Muscle layer of duodenum (tissue), 2 donors: ENCODE measurements around the gene RNASE4.
"Not testable (repeated sequence)": the region's sequence is repeated elsewhere in the genome, so short reads cannot be mapped to it uniquely, and the experiment has no call there.

Experiments used
- H3K27ac ChIP-seq: one replicate; pipeline ENCODE4 v1.7.0; 2013; ENCODE audit warnings: mild to moderate bottlenecking, low read length
- H3K27me3 ChIP-seq: one replicate; pipeline ENCODE4 v1.7.0; 2013; ENCODE audit warnings: low read depth, mild to moderate bottlenecking, control low read depth, low read length
- H3K36me3 ChIP-seq, 2 donors: one replicate each; pipeline ENCODE4 v1.7.0; 2013; ENCODE audit warnings: low read length in 2 of 2, control low read depth in 1 of 2, mild to moderate bottlenecking in 1 of 2; ENCODE audit not compliant: insufficient read depth in 2 of 2, control insufficient read depth in 1 of 2
- H3K4me1 ChIP-seq, 2 donors: one replicate each; pipeline ENCODE4 v1.7.0; 2013; ENCODE audit warnings: low read length in 2 of 2, mild to moderate bottlenecking in 2 of 2, control low read depth in 1 of 2, moderate library complexity in 1 of 2; ENCODE audit not compliant: insufficient read depth in 2 of 2, control insufficient read depth in 1 of 2
- H3K4me3 ChIP-seq, 2 donors: one replicate each; pipeline ENCODE4 v1.7.0; 2013; ENCODE audit warnings: low read length in 2 of 2, low read depth in 1 of 2, mild to moderate bottlenecking in 1 of 2
- H3K9me3 ChIP-seq, 2 donors: one replicate each; pipeline ENCODE4 v1.7.0; 2013; ENCODE audit warnings: low read length in 2 of 2, control low read depth in 1 of 2, mild to moderate bottlenecking in 1 of 2; ENCODE audit not compliant: control insufficient read depth in 1 of 2
- donor health status: healthy.

RNASE4 gene

DNA sequence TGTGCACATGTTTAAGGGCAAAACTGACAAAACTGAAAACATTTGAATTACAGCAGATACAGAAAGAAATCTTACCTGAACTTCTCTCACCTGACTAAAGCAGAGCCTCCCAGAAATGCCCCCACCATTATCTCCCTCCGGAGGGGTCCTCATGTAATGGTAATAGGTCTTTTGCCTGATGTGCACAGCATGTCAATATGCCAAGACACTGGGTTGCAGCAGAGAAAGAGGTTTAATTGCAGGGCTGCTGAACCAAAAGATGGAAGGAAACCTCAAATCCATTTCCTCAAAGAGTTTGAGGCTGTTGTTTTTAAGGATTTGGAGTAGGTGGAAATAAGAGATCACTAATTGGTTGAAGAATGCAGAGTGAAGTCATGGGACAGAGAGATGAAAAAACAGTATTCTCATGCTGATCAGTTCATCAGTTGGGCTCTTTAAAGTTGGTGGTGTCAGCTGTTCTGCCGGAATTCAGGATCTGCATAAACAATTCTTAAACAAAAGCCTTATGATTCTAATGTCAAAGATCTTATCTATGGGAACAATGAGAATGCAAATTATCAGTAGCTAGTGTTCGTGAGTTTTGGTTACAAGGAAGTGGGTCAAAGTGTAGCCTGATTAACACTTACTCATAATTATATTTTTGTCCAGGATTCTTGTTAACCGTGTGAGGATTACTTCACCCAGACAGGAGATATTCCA, 22.4 kb downstream of the RNASE4 start:
- Histone ChIP-seq H3K27ac (no peak overlapping the region), H3K9me3 (no peaks in the 10 kb centered on the region)

GRCh38 chr14:20707622-20708021, 23.3 kb downstream of the RNASE4 start:
- no peaks in the 10 kb centered on the region for H3K27me3 ChIP-seq
- H3K4me3 ChIP-seq, result no peak overlapping the region
- no peaks in the 10 kb centered on the region for H3K36me3 ChIP-seq
- H3K9me3 ChIP-seq, result no peaks in the 10 kb centered on the region
- no peaks in the 10 kb centered on the region for H3K4me1 ChIP-seq
- no peak overlapping the region for H3K27ac ChIP-seq

More for the DNA sequence above, 22.4 kb downstream of the RNASE4 start:
- Histone ChIP-seq H3K27me3 (no peaks in the 10 kb centered on the region), H3K36me3 (no peaks in the 10 kb centered on the region), H3K4me3 (no peak overlapping the region), H3K4me1 (no peaks in the 10 kb centered on the region)

- Histone ChIP-seq H3K36me3 (no peaks in the 10 kb centered on the region), H3K27ac (no peak overlapping the region), H3K9me3 (no peaks in the 10 kb centered on the region), H3K4me1 (no peaks in the 10 kb centered on the region), H3K27me3 (no peaks in the 10 kb centered on the region), H3K4me3 (no peak overlapping the region)
These were observed 26.9 kb downstream of the RNASE4 start for GRCh38 chr14:20711261-20711660.

- Histone ChIP-seq H3K27ac (no peak overlapping the region), H3K4me1 (no peaks in the 10 kb centered on the region), H3K4me3 (no peak overlapping the region), H3K27me3 (no peaks in the 10 kb centered on the region), H3K36me3 (no peaks in the 10 kb centered on the region), H3K9me3 (no peaks in the 10 kb centered on the region)
These were observed 27.3 kb downstream of the RNASE4 start for GRCh38 chr14:20711685-20712084.

GRCh38 chr14:20712904-20713303, 28.5 kb downstream of the RNASE4 start:
- Histone ChIP-seq H3K4me1 (no peaks in the 10 kb centered on the region), H3K27ac (no peak overlapping the region), H3K4me3 (no peak overlapping the region)

DNA sequence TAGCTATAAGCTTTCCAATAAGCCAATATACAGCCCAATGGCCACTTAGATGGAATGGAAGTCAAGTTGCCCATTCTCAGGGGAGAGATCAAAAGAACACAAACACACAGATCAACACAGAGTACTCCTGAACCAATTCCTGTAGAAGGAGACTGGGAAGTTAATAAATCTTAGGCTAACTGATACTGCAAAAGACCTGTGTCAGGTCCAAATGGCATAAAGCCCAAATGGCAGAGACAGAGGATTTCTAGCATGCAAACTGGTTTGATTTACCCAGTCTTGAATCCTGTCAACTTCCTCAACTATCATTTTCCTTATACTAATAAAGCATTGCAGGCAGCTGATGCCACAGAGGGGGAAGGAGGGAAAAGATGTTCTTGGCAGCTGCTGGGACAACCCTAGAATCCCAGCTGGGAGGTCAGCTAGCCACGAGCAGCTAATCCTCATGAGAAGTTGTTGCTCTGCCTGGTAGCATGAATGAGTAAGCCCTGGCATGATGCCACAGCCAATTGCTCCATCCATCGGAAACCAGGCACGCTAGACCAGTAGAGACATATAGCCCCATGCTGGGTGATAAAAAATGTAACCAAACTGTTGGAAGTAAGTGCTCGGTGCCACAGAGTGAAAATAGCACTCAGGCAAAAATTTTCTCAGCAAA, 30.4 kb downstream of the RNASE4 start:
- peak overlapping the region; percentile 73 for H3K27ac ChIP-seq

More at GRCh38 chr14:20712904-20713303, 28.5 kb downstream of the RNASE4 start:
- Histone ChIP-seq H3K9me3 (no peaks in the 10 kb centered on the region), H3K36me3 (no peaks in the 10 kb centered on the region), H3K27me3 (no peaks in the 10 kb centered on the region)

GRCh38 chr14:20719777-20720176, 35.4 kb downstream of the RNASE4 start:
- no peaks in the 10 kb centered on the region for H3K9me3 ChIP-seq
- no peak overlapping the region for H3K4me3 ChIP-seq
- no peaks in the 10 kb centered on the region for H3K4me1 ChIP-seq
- no peak overlapping the region for H3K27ac ChIP-seq
- H3K36me3 ChIP-seq, result no peaks in the 10 kb centered on the region
- H3K27me3 ChIP-seq, result peaks cover 1% of the 10 kb centered on the region

More for the DNA sequence above, 30.4 kb downstream of the RNASE4 start:
- no peaks in the 10 kb centered on the region for H3K4me1 ChIP-seq
- no peaks in the 10 kb centered on the region for H3K9me3 ChIP-seq
- no peaks in the 10 kb centered on the region for H3K36me3 ChIP-seq
- H3K4me3 ChIP-seq, result no peak overlapping the region
- H3K27me3 ChIP-seq, result no peaks in the 10 kb centered on the region

- no peak overlapping the region for H3K27ac ChIP-seq
- no peaks in the 10 kb centered on the region for H3K4me1 ChIP-seq
- H3K36me3 ChIP-seq, result no peaks in the 10 kb centered on the region
- no peak overlapping the region for H3K4me3 ChIP-seq
- peaks cover 4% of the 10 kb centered on the region for H3K27me3 ChIP-seq
- no peaks in the 10 kb centered on the region for H3K9me3 ChIP-seq
These were observed 36.4 kb downstream of the RNASE4 start for GRCh38 chr14:20720741-20721140.

DNA sequence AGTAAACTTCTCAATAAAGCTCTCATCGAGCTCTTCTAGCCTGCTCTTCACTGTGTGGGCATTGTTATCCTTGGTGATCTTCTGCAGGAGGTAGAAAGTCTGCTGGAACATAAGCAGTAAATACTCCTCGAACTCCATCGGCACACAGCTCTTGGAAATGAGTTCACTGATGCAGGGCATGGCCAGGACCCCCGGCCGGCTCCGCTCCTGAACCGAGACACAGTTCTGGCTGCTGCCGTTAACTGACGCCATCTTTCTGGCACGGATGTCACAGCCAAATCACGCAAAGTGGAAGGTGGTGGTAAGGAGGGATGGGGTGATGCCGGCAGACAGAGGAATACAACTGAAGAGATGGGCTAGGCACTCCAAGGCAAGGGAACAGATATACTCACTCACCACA, 37.7 kb downstream of the RNASE4 start:
- H3K4me3 ChIP-seq, result no peak overlapping the region
- H3K9me3 ChIP-seq, result no peaks in the 10 kb centered on the region
- H3K27ac ChIP-seq, result no peak overlapping the region
- H3K4me1 ChIP-seq, result no peaks in the 10 kb centered on the region
- H3K27me3 ChIP-seq, result peaks cover 4% of the 10 kb centered on the region
- H3K36me3 ChIP-seq, result no peaks in the 10 kb centered on the region

DNA sequence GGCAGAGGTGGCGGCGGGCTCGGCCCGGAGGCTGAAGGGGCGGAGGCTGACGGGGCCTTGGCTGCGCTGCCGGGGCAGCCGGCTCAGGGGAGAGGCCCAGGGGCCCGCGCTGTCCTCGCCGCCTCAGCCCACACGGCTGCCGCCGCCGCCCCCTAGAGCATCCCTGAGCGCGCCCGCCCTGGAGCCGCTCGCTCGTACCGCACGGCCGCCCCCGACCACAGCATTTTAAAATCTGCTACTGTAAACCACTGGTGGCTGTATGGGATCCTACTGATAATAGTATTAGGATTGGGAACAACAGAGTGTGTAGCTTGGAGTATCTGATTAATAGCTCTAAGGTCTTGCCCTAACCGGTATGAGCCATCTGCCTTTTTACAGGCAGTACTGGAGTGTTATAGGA, 39.1 kb downstream of the RNASE4 start:
- Histone ChIP-seq H3K9me3 (no peaks in the 10 kb centered on the region), H3K4me1 (no peaks in the 10 kb centered on the region), H3K36me3 (no peaks in the 10 kb centered on the region), H3K27ac (no peak overlapping the region), H3K27me3 (peaks cover 4% of the 10 kb centered on the region), H3K4me3 (peak overlapping the region; percentile 20 to 21)

GRCh38 chr14:20726121-20726520, 41.8 kb downstream of the RNASE4 start:
- not testable (repeated sequence) for H3K27me3 ChIP-seq, H3K4me3 ChIP-seq
- peak overlapping the region; percentile 3 for H3K27ac ChIP-seq

DNA sequence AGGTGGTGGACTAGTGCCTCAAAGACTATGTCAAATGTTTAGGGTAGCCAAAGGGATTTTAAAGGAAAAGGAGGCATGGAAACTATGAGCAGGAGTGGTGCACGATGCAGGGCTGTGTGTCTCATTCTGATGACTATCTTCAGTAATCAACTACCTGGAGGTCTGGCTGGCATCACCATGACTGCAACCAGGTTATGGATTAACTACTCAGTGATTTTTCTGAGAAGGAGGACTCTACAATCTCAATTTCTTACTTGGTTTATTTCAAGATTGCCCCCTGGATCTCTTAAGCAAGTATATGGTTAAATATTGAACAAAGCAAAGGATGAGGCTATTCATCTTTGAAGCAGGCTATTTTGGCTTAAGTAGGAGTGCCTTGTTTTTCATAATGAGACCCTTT, 42.2 kb downstream of the RNASE4 start:
- H3K4me3 ChIP-seq, result no peak overlapping the region
- H3K27ac ChIP-seq, result peak overlapping the region; percentile 3
- H3K9me3 ChIP-seq, result no peaks in the 10 kb centered on the region
- peaks cover 4% of the 10 kb centered on the region for H3K27me3 ChIP-seq
- no peaks in the 10 kb centered on the region for H3K4me1 ChIP-seq
- no peaks in the 10 kb centered on the region for H3K36me3 ChIP-seq

More at GRCh38 chr14:20726121-20726520, 41.8 kb downstream of the RNASE4 start:
- H3K9me3 ChIP-seq, H3K36me3 ChIP-seq, H3K4me1 ChIP-seq: not testable (repeated sequence)
